Midbrain (tissue), 1 donor: ENCODE results near the gene PDE6H.
A peak's percentile ranks its signal among the peaks of the same experiment; 100 is the strongest.

ENCODE experiments used
- DNase-seq: peaks from one replicate; lab custom pipeline; 2025; lab: John Stamatoyannopoulos, UW

The PDE6H gene

GRCh38 chr12:14951851-14952250 lies 21.0 kb upstream of the PDE6H start:
- no peak for DNase-seq

GRCh38 chr12:14952299-14952921 lies 20.4 kb upstream of the PDE6H start:
- peak; percentile 30 for DNase-seq

GRCh38 chr12:14953752-14954151 lies 19.1 kb upstream of the PDE6H start:
- no peak for DNase-seq

GRCh38 chr12:14954269-14954668 lies 18.6 kb upstream of the PDE6H start:
- DNase-seq, result no peak

- DNase-seq, result no peak
Observed at GRCh38 chr12:14956024-14956891, 16.6 kb upstream of the PDE6H start.

- no peak for DNase-seq
Observed at GRCh38 chr12:14956905-14957304, 15.9 kb upstream of the PDE6H start.

- DNase-seq, result no peak
Observed at GRCh38 chr12:14957551-14958168, 15.2 kb upstream of the PDE6H start.

- no peak for DNase-seq
Observed at GRCh38 chr12:14958361-14959125, 14.3 kb upstream of the PDE6H start.

GRCh38 chr12:14959126-14959440 lies 13.8 kb upstream of the PDE6H start:
- DNase-seq, result no peak

- DNase-seq, result no peak
Observed at GRCh38 chr12:14959463-14959862, 13.4 kb upstream of the PDE6H start.

- DNase-seq, result no peak
Observed at GRCh38 chr12:14959916-14960496, 12.8 kb upstream of the PDE6H start.

- no peak for DNase-seq
Observed at GRCh38 chr12:14960548-14961465, 12.0 kb upstream of the PDE6H start.

GRCh38 chr12:14961466-14962152 lies 11.2 kb upstream of the PDE6H start, which contains the start of gene ARHGDIB:
Gene ARHGDIB, minus strand, starts transcription at chr12:14961601. Its CDS starts 10,889 bp downstream, at chr12:14950712.
- no peak for DNase-seq

- no peak for DNase-seq
Observed at GRCh38 chr12:14962153-14962539, 10.7 kb upstream of the PDE6H start.

- no peak for DNase-seq
Observed at GRCh38 chr12:14962797-14963196, 10.0 kb upstream of the PDE6H start.

GRCh38 chr12:14963520-14963919 lies 9.3 kb upstream of the PDE6H start:
- DNase-seq, result no peak

GRCh38 chr12:14964406-14964805 lies 8.4 kb upstream of the PDE6H start:
- no peak for DNase-seq

- no peak for DNase-seq
Observed at GRCh38 chr12:14965221-14965620, 7.6 kb upstream of the PDE6H start.

GRCh38 chr12:14968478-14968877 lies 4.4 kb upstream of the PDE6H start:
- DNase-seq, result no peak

GRCh38 chr12:14970473-14970872 lies 2.4 kb upstream of the PDE6H start:
- DNase-seq, result no peak
